HG02610 (cell line): ENCODE results near the gene RIMBP2.
"Not testable (repeated sequence)": the region's sequence is repeated elsewhere in the genome, so short reads cannot be mapped to it uniquely, and the experiment has no call there.

Experiments used
- ATAC-seq: cut with Tn5 transposase; IDR thresholded peaks from one replicate; pipeline ENCODE4 v1.9.1; 2021; ENCODE audit warnings: mild to moderate bottlenecking, moderate library complexity; ENCODE audit not compliant: unreplicated experiment

RIMBP2 gene

GRCh38 chr12:130603396-130603965, 112.6 kb downstream of the RIMBP2 start:
- ATAC-seq, result no peak

- no peak for ATAC-seq
Observed at GRCh38 chr12:130602251-130602650, 113.8 kb downstream of the RIMBP2 start.

- ATAC-seq, result no peak
Observed at GRCh38 chr12:130601327-130601726, 114.8 kb downstream of the RIMBP2 start.

GRCh38 chr12:130596241-130596640, 119.9 kb downstream of the RIMBP2 start:
- ATAC-seq, result no peak

GRCh38 chr12:130595566-130595965, 120.5 kb downstream of the RIMBP2 start:
- ATAC-seq, result no peak

GRCh38 chr12:130593056-130593455, 123.0 kb downstream of the RIMBP2 start:
- no peak for ATAC-seq

- no peak for ATAC-seq
Observed at GRCh38 chr12:130592641-130593040, 123.5 kb downstream of the RIMBP2 start.

- no peak for ATAC-seq
Observed at GRCh38 chr12:130591736-130592135, 124.4 kb downstream of the RIMBP2 start.

- no peak for ATAC-seq
Observed at GRCh38 chr12:130590685-130591084, 125.4 kb downstream of the RIMBP2 start.

- ATAC-seq, result no peak
Observed at GRCh38 chr12:130589540-130590317, 126.4 kb downstream of the RIMBP2 start.

GRCh38 chr12:130588696-130589539, 127.2 kb downstream of the RIMBP2 start:
- no peak for ATAC-seq

GRCh38 chr12:130587966-130588365, 128.1 kb downstream of the RIMBP2 start:
- ATAC-seq, result no peak

GRCh38 chr12:130584475-130584874, 131.6 kb downstream of the RIMBP2 start:
- ATAC-seq, result not testable (repeated sequence)

- no peak for ATAC-seq
Observed at GRCh38 chr12:130583800-130584199, 132.3 kb downstream of the RIMBP2 start.

GRCh38 chr12:130583317-130583716, 132.8 kb downstream of the RIMBP2 start:
- ATAC-seq, result no peak

GRCh38 chr12:130582286-130582685, 133.8 kb downstream of the RIMBP2 start:
- ATAC-seq, result no peak

GRCh38 chr12:130581782-130582181, 134.3 kb downstream of the RIMBP2 start:
- no peak for ATAC-seq

GRCh38 chr12:130579231-130579630, 136.9 kb downstream of the RIMBP2 start:
- ATAC-seq, result no peak

GRCh38 chr12:130577351-130577750, 138.7 kb downstream of the RIMBP2 start:
- ATAC-seq, result no peak

- ATAC-seq, result no peak
Observed at GRCh38 chr12:130576371-130576816, 139.7 kb downstream of the RIMBP2 start.

GRCh38 chr12:130574402-130574801, 141.7 kb downstream of the RIMBP2 start:
- no peak for ATAC-seq

GRCh38 chr12:130573766-130574165, 142.3 kb downstream of the RIMBP2 start:
- no peak for ATAC-seq
